Natural killer cell (primary cell): ENCODE results near the gene MASP1. TPM values are rescaled to one million over a fixed set of nuclear protein-coding genes. Genes with fewer than 3 reads are reported as not detected.

Experiments
- ATAC-seq, 3 donors: fragments of 150-1000 bp in 2 of 3; fragments of 200-7000 bp in 1 of 3; cut with Tn5 transposase; 1 replicate in 1 of 3; 2 replicates in 2 of 3; pipeline ENCODE4 v1.10.0; 2021; ENCODE audit warnings: mild to moderate bottlenecking in 2 of 3, moderate library complexity in 2 of 3
- DNase-seq, 2 donors: peaks; one replicate each; pipeline versions ENCODE4 v3.0.0 to v3.0.0-alpha.2; 2013 to 2021; ENCODE audit warnings: mixed read lengths in 1 of 2
- H3K27ac ChIP-seq: one replicate; pipeline ENCODE4 v1.5.1; 2013; ENCODE audit warnings: mild to moderate bottlenecking, low read length
- H3K27me3 ChIP-seq: one replicate; pipeline ENCODE4 v1.6.1; 2013; ENCODE audit warnings: low read length; ENCODE audit not compliant: control insufficient read depth, insufficient read depth
- H3K36me3 ChIP-seq: one replicate; pipeline ENCODE4 v1.6.1; 2013; ENCODE audit warnings: low read length; ENCODE audit not compliant: control insufficient read depth, insufficient read depth
- H3K4me1 ChIP-seq: one replicate; pipeline ENCODE4 v1.6.1; 2013; ENCODE audit warnings: low read length; ENCODE audit not compliant: control insufficient read depth, insufficient read depth
- H3K4me3 ChIP-seq: one replicate; pipeline ENCODE4 v1.5.1; 2013; ENCODE audit warnings: low read length
- H3K9me3 ChIP-seq: one replicate; pipeline ENCODE4 v1.6.1; 2013; ENCODE audit warnings: low read length; ENCODE audit not compliant: control insufficient read depth, insufficient read depth
- H3K27ac Mint-ChIP-seq, 2 donors: one replicate each; pipeline ENCODE4 v1.8.0; 2022; ENCODE audit warnings: mild to moderate bottlenecking in 2 of 2, mixed read lengths in 2 of 2, moderate library complexity in 1 of 2
- H3K27me3 Mint-ChIP-seq, 2 donors: one replicate each; pipeline ENCODE4 v1.8.0; 2022; ENCODE audit warnings: low read depth in 2 of 2, mixed read lengths in 2 of 2
- H3K36me3 Mint-ChIP-seq: one replicate; pipeline ENCODE4 v1.8.0; 2022; ENCODE audit warnings: mixed read lengths
- H3K4me1 Mint-ChIP-seq, 2 donors: one replicate each; pipeline ENCODE4 v1.8.0; 2022; ENCODE audit warnings: mixed read lengths in 2 of 2
- H3K4me3 Mint-ChIP-seq: one replicate; pipeline ENCODE4 v1.8.0; 2022; ENCODE audit warnings: mild to moderate bottlenecking, moderate library complexity, mixed read lengths
- H3K9me3 Mint-ChIP-seq, 2 donors: one replicate each; pipeline ENCODE4 v1.8.0; 2022; ENCODE audit warnings: mixed read lengths in 2 of 2
- CTCF ChIP-seq: fragments of 200-600 bp; IDR thresholded peaks from one replicate; pipeline ENCODE4 v1.8.0; 2022; ENCODE audit warnings: antibody characterized with exemption
- WGBS: methylation state at CpG from one replicate; pipeline ENCODE4 v1.1.7; 2013; ENCODE audit warnings: missing lambda C conversion rate; ENCODE audit not compliant: insufficient coverage; 5-methylcytosine and 5-hydroxymethylcytosine counted together
- intact Hi-C: fragments of 100-400 bp; cut with micrococcal nuclease; formaldehyde crosslinking; loops from one replicate; pipeline ENCODE4 v1.14.2; 2022
- total RNA-seq, 4 donors: library from RNA; stranded (reverse); fragments of 120-200 nt in 1 of 4; gene quantifications; one replicate each; pipeline versions ENCODE4 v1.2.3 to v1.2.4, GENCODE V29; 2013 to 2022

MASP1 gene
- total RNA-seq, result not detected
- not detected for total RNA-seq (2013)

- no peak for TF ChIP-seq CTCF
- ATAC-seq (no peak), DNase-seq (no peak)
- H3K9me3 ChIP-seq, result no peaks in the 10 kb centered on the region
- H3K4me1 Mint-ChIP-seq, result no peaks in the 10 kb centered on the region
- H3K27me3 Mint-ChIP-seq, result peaks cover 30 to 34% of the 10 kb centered on the region in 2 donors
- H3K9me3 Mint-ChIP-seq, result no peaks in the 10 kb centered on the region
- no peaks in the 10 kb centered on the region for H3K27me3 ChIP-seq
- no peak within 1 kb of the TSS for H3K27ac ChIP-seq
- no peaks in the 10 kb centered on the region for H3K36me3 ChIP-seq
- H3K36me3 Mint-ChIP-seq, result no peaks in the 10 kb centered on the region
- 70% methylated on average over 10 of the region's 10 CpGs for WGBS
- no peak within 1 kb of the TSS for H3K4me3 ChIP-seq
- no peak within 1 kb of the TSS for H3K27ac Mint-ChIP-seq
- H3K4me1 ChIP-seq, result no peaks in the 10 kb centered on the region
- intact Hi-C loops, result no loop called here
- no peak within 1 kb of the TSS for H3K4me3 Mint-ChIP-seq
These were observed at the start of gene MASP1 for GRCh38 chr3:187291512-187292132. MASP1 (minus strand) TSS chr3:187291737; CDS start chr3:187291632, 105 bp downstream.

GRCh38 chr3:187340578-187340977 is 49.0 kb upstream of the MASP1 start:
- 86% methylated on average over 1 of the region's 1 CpG for WGBS
- no peaks in the 10 kb centered on the region for H3K36me3 Mint-ChIP-seq
- no peak overlapping the region for H3K27ac ChIP-seq
- peaks cover 2% of the 10 kb centered on the region for H3K27me3 ChIP-seq
- no peak overlapping the region for H3K27ac Mint-ChIP-seq
- H3K4me1 Mint-ChIP-seq, result no peaks in the 10 kb centered on the region
- no peak overlapping the region for H3K4me3 Mint-ChIP-seq
- H3K4me1 ChIP-seq, result no peaks in the 10 kb centered on the region
- TF ChIP-seq CTCF, result no peak
- no peak overlapping the region for H3K4me3 ChIP-seq
- no peaks in the 10 kb centered on the region for H3K9me3 Mint-ChIP-seq
- H3K9me3 ChIP-seq, result no peaks in the 10 kb centered on the region
- DNase-seq (no peak), ATAC-seq (no peak)
- H3K27me3 Mint-ChIP-seq, result peaks cover 19 to 54% of the 10 kb centered on the region in 2 donors
- H3K36me3 ChIP-seq, result no peaks in the 10 kb centered on the region
- intact Hi-C loops, result no loop called here

- Mint-ChIP-seq H3K4me1 (no peaks in the 10 kb centered on the region), H3K9me3 (no peaks in the 10 kb centered on the region), H3K36me3 (no peaks in the 10 kb centered on the region), H3K4me3 (no peak overlapping the region), H3K27ac (no peak overlapping the region), H3K27me3 (peaks cover 22 to 36% of the 10 kb centered on the region in 2 donors)
- 63% methylated on average over 3 of the region's 3 CpGs for WGBS
- no peak for TF ChIP-seq CTCF
- ATAC-seq (no peak), DNase-seq (no peak)
- H3K36me3 ChIP-seq, result no peaks in the 10 kb centered on the region
- H3K4me3 ChIP-seq, result no peak overlapping the region
- no peaks in the 10 kb centered on the region for H3K27me3 ChIP-seq
- H3K4me1 ChIP-seq, result no peaks in the 10 kb centered on the region
- no peak overlapping the region for H3K27ac ChIP-seq
- no peaks in the 10 kb centered on the region for H3K9me3 ChIP-seq
- intact Hi-C loops, result no loop called here
These were observed 44.8 kb upstream of the MASP1 start for GRCh38 chr3:187336322-187336721.

- Mint-ChIP-seq H3K36me3 (no peaks in the 10 kb centered on the region), H3K9me3 (no peaks in the 10 kb centered on the region), H3K4me3 (no peak overlapping the region), H3K4me1 (no peaks in the 10 kb centered on the region), H3K27me3 (peaks cover 15 to 24% of the 10 kb centered on the region in 2 donors), H3K27ac (no peak overlapping the region)
- no peak for TF ChIP-seq CTCF
- no peaks in the 10 kb centered on the region for H3K9me3 ChIP-seq
- ATAC-seq, result no peak
- no peak overlapping the region for H3K4me3 ChIP-seq
- 95% methylated on average over 4 of the region's 4 CpGs for WGBS
- DNase-seq, result no peak
- intact Hi-C loops, result no loop called here
- H3K36me3 ChIP-seq, result no peaks in the 10 kb centered on the region
- H3K27me3 ChIP-seq, result no peaks in the 10 kb centered on the region
- H3K4me1 ChIP-seq, result no peaks in the 10 kb centered on the region
- H3K27ac ChIP-seq, result no peak overlapping the region
These were observed 43.4 kb upstream of the MASP1 start for GRCh38 chr3:187334904-187335303.
